ENCODE data around the gene HNF1A. TPM values are rescaled to one million over a fixed set of nuclear protein-coding genes. Genes with fewer than 3 reads are reported as not detected.

HNF1A gene
- total RNA-seq (not detected), total RNA-seq (0 to 0.09 (median 0) reads per million in 29 experiments)
- not detected for total RNA-seq (2013)

DNA sequence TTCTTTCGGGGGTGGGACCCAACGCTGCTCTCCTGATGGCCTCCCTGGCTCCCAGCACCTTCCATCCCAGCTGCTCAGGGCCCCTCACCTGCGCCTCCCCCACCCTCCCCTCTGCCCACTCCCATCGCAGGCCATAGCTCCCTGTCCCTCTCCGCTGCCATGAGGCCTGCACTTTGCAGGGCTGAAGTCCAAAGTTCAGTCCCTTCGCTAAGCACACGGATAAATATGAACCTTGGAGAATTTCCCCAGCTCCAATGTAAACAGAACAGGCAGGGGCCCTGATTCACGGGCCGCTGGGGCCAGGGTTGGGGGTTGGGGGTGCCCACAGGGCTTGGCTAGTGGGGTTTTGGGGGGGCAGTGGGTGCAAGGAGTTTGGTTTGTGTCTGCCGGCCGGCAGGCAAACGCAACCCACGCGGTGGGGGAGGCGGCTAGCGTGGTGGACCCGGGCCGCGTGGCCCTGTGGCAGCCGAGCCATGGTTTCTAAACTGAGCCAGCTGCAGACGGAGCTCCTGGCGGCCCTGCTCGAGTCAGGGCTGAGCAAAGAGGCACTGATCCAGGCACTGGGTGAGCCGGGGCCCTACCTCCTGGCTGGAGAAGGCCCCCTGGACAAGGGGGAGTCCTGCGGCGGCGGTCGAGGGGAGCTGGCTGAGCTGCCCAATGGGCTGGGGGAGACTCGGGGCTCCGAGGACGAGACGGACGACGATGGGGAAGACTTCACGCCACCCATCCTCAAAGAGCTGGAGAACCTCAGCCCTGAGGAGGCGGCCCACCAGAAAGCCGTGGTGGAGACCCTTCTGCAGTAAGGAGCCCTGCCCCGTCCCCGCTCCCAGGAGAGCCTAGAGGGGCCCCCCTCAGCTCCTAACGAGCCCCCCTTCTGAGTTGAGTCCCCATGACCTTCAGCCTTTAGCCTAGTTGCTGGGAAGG lies at the start of gene HNF1A:
TSS of gene HNF1A (plus strand) at position 248 of the 924 bp plus-strand sequence. CDS start at position 474, 226 bp downstream.
- ChIA-PET CTCF (interaction anchor here (0.5 to 0.6 kb wide), 2 partner anchors 326 to 328 kb away, joined by 3 read pairs; no protein-coding TSS in a partner anchor), POLR2A (no interaction called here)
- no peak for DNase-seq
- Histone ChIP-seq H3K36me3 (ENCODE audit: control insufficient read depth in 2 of 2, extremely low read depth in 1 of 2, insufficient read depth in 1 of 2, low read length in 1 of 2) (no peaks in the 10 kb centered on the region), H3K27me3 (replicated peaks in 1 of 2; ENCODE audit: control insufficient read depth in 2 of 2, extremely low read depth in 1 of 2, insufficient read depth in 2 of 2, low read length in 1 of 2) (peaks cover 0 to 11% of the 10 kb centered on the region in 2 experiments), H3K9me3 (no peaks in the 10 kb centered on the region), H3K27ac (ENCODE audit: low read length) (no peak within 1 kb of the TSS), H3K4me3 (ENCODE audit: control insufficient read depth in 1 of 2, extremely low read depth in 1 of 2, low read length in 1 of 2) (no peak within 1 kb of the TSS), H3K4me1 (ENCODE audit: control insufficient read depth in 1 of 2, extremely low read depth in 1 of 2, insufficient read depth in 2 of 2, low read length in 2 of 2) (no peaks in the 10 kb centered on the region)
- 90% methylated on average over 24 of the region's 40 CpGs for WGBS (ENCODE audit: insufficient coverage)
- ATAC-seq (replicated peaks in 1 of 4) = no peak
- H3K36me3 Mint-ChIP-seq = no peaks in the 10 kb centered on the region
- H3K4me3 Mint-ChIP-seq = no peak within 1 kb of the TSS
- H3K27me3 Mint-ChIP-seq = no peaks in the 10 kb centered on the region
- H3K4me1 Mint-ChIP-seq = no peaks in the 10 kb centered on the region
- no peak within 1 kb of the TSS for H3K27ac Mint-ChIP-seq
- no peaks in the 10 kb centered on the region for H3K9me3 Mint-ChIP-seq

GRCh38 chr12:120928864-120929652 lies 49.3 kb upstream of the HNF1A start:
- CTCF ChIA-PET = no interaction called here
- WGBS (ENCODE audit: insufficient coverage) = 86% methylated on average over 8 of the region's 13 CpGs

DNA sequence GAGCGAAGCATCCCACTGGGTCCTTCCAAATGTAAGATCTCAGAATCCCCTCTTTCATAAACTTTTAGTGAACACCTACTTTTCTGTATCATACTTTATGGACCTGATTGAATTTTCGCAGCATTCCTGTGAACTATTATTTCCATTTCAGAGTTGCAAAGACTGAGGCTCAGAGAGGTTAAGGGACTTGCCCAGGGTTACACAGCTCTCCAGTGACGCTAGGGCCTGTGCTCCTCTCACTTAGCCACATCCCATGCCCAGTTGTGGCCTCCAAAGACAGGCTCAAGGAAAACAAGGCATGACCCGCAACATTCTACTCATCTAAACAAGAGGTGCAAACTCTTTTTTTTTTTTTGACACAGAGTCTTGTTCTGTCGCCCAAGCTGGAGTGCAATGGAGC lies 48.3 kb upstream of the HNF1A start:
- Mint-ChIP-seq H3K27me3 (no peaks in the 10 kb centered on the region), H3K9me3 (no peaks in the 10 kb centered on the region), H3K36me3 (no peaks in the 10 kb centered on the region), H3K27ac (no peak overlapping the region), H3K4me1 (no peaks in the 10 kb centered on the region), H3K4me3 (no peak overlapping the region)
- Histone ChIP-seq H3K27me3 (replicated peaks in 1 of 2; ENCODE audit: control insufficient read depth in 2 of 2, extremely low read depth in 1 of 2, insufficient read depth in 2 of 2, low read length in 1 of 2) (no peaks in the 10 kb centered on the region), H3K36me3 (ENCODE audit: control insufficient read depth in 2 of 2, extremely low read depth in 1 of 2, insufficient read depth in 1 of 2, low read length in 1 of 2) (no peaks in the 10 kb centered on the region), H3K27ac (ENCODE audit: low read length) (no peak overlapping the region), H3K4me1 (ENCODE audit: control insufficient read depth in 1 of 2, extremely low read depth in 1 of 2, insufficient read depth in 2 of 2, low read length in 2 of 2) (no peaks in the 10 kb centered on the region), H3K9me3 (no peaks in the 10 kb centered on the region), H3K4me3 (ENCODE audit: control insufficient read depth in 1 of 2, extremely low read depth in 1 of 2, low read length in 1 of 2) (no peak overlapping the region)
- ChIA-PET CTCF (interaction anchor here in 1 of 2 donors (0.6 kb wide), 1 partner anchor 10 kb away, joined by 5 read pairs; no protein-coding TSS in a partner anchor), POLR2A (no interaction called here)
- WGBS (ENCODE audit: insufficient coverage) = 92% methylated on average over 2 of the region's 5 CpGs
- ATAC-seq (replicated peaks in 1 of 4) (no peak), DNase-seq (no peak)

More at GRCh38 chr12:120928864-120929652, 49.3 kb upstream of the HNF1A start:
- Mint-ChIP-seq H3K9me3 (no peaks in the 10 kb centered on the region), H3K36me3 (no peaks in the 10 kb centered on the region), H3K4me1 (no peaks in the 10 kb centered on the region), H3K4me3 (no peak overlapping the region), H3K27ac (no peak overlapping the region), H3K27me3 (no peaks in the 10 kb centered on the region)
- H3K27me3 ChIP-seq (replicated peaks in 1 of 2; ENCODE audit: control insufficient read depth in 2 of 2, extremely low read depth in 1 of 2, insufficient read depth in 2 of 2, low read length in 1 of 2) = no peaks in the 10 kb centered on the region
- no peaks in the 10 kb centered on the region for H3K9me3 ChIP-seq
- no peak overlapping the region for H3K27ac ChIP-seq (ENCODE audit: low read length)
- H3K36me3 ChIP-seq (ENCODE audit: control insufficient read depth in 2 of 2, extremely low read depth in 1 of 2, insufficient read depth in 1 of 2, low read length in 1 of 2) = no peaks in the 10 kb centered on the region
- no peak overlapping the region for H3K4me3 ChIP-seq (ENCODE audit: control insufficient read depth in 1 of 2, extremely low read depth in 1 of 2, low read length in 1 of 2)
- POLR2A ChIA-PET = interaction anchor here in 1 of 2 donors (0.7 kb wide), 1 partner anchor 377 kb away, joined by 3 read pairs; no protein-coding TSS in a partner anchor
- ATAC-seq (replicated peaks in 1 of 4) (no peak), DNase-seq (no peak)
- H3K4me1 ChIP-seq (ENCODE audit: control insufficient read depth in 1 of 2, extremely low read depth in 1 of 2, insufficient read depth in 2 of 2, low read length in 2 of 2) = no peaks in the 10 kb centered on the region

- no peaks in the 10 kb centered on the region for H3K36me3 Mint-ChIP-seq
- Histone ChIP-seq H3K4me1 (ENCODE audit: control insufficient read depth in 1 of 2, extremely low read depth in 1 of 2, insufficient read depth in 2 of 2, low read length in 2 of 2) (no peaks in the 10 kb centered on the region), H3K36me3 (ENCODE audit: control insufficient read depth in 2 of 2, extremely low read depth in 1 of 2, insufficient read depth in 1 of 2, low read length in 1 of 2) (no peaks in the 10 kb centered on the region), H3K4me3 (ENCODE audit: control insufficient read depth in 1 of 2, extremely low read depth in 1 of 2, low read length in 1 of 2) (no peak overlapping the region), H3K9me3 (no peaks in the 10 kb centered on the region), H3K27ac (ENCODE audit: low read length) (no peak overlapping the region), H3K27me3 (replicated peaks in 1 of 2; ENCODE audit: control insufficient read depth in 2 of 2, extremely low read depth in 1 of 2, insufficient read depth in 2 of 2, low read length in 1 of 2) (peaks cover 0 to 2% of the 10 kb centered on the region in 2 experiments)
- ChIA-PET POLR2A (no interaction called here), CTCF (interaction anchor here in 1 of 2 donors (0.7 kb wide), 1 partner anchor 21 kb away, joined by 4 read pairs; no protein-coding TSS in a partner anchor)
- H3K4me1 Mint-ChIP-seq = no peaks in the 10 kb centered on the region
- no peaks in the 10 kb centered on the region for H3K9me3 Mint-ChIP-seq
- no peak for DNase-seq
- H3K27ac Mint-ChIP-seq = no peak overlapping the region
- no peaks in the 10 kb centered on the region for H3K27me3 Mint-ChIP-seq
- no peak for ATAC-seq (replicated peaks in 1 of 4)
- H3K4me3 Mint-ChIP-seq = no peak overlapping the region
- 63% methylated on average over 4 of the region's 7 CpGs for WGBS (ENCODE audit: insufficient coverage)
Observed at GRCh38 chr12:120932058-120932457, 46.3 kb upstream of the HNF1A start.

DNA sequence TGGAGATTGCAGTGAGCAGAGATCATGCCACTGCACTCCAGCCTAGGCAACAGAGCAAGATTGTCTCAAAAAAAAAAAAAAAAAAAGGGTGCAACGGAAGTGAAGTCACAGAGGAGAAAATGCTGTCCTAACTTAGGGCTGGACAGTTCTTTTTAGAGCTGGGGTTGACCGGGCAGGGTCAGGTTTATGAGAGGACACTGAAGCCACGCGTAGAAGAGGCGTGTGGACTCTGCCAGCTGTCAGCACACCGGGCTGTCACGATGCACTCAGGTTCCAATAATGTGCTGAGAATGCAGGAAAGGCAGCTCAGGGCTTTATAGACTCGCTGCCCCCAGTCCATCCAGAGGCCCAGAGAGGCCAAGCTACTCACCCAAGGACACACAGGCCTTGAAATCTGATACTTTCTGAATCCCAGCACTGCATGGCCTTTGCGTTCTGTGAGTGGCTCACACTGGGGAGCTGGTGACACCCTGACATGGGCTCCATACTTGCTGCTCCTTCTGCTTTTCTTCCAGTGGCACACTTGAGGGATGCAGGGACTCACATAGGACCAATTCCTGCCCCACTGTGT lies 45.3 kb upstream of the HNF1A start:
- H3K4me1 ChIP-seq (ENCODE audit: control insufficient read depth in 1 of 2, extremely low read depth in 1 of 2, insufficient read depth in 2 of 2, low read length in 2 of 2) = no peaks in the 10 kb centered on the region
- H3K27ac ChIP-seq (ENCODE audit: low read length) = no peak overlapping the region
- H3K9me3 ChIP-seq = no peaks in the 10 kb centered on the region
- Mint-ChIP-seq H3K9me3 (no peaks in the 10 kb centered on the region), H3K36me3 (no peaks in the 10 kb centered on the region), H3K4me1 (no peaks in the 10 kb centered on the region), H3K4me3 (no peak overlapping the region), H3K27ac (no peak overlapping the region), H3K27me3 (peaks cover 5 to 6% of the 10 kb centered on the region in 2 donors)
- H3K27me3 ChIP-seq (replicated peaks in 1 of 2; ENCODE audit: control insufficient read depth in 2 of 2, extremely low read depth in 1 of 2, insufficient read depth in 2 of 2, low read length in 1 of 2) = peaks cover 0 to 9% of the 10 kb centered on the region in 2 experiments
- ChIA-PET CTCF (interaction anchor here in 1 of 2 donors (0.7 kb wide), 1 partner anchor 22 kb away, joined by 4 read pairs; no protein-coding TSS in a partner anchor), POLR2A (no interaction called here)
- no peak for DNase-seq
- no peak for ATAC-seq (replicated peaks in 1 of 4)
- H3K4me3 ChIP-seq (ENCODE audit: control insufficient read depth in 1 of 2, extremely low read depth in 1 of 2, low read length in 1 of 2) = no peak overlapping the region
- no peaks in the 10 kb centered on the region for H3K36me3 ChIP-seq (ENCODE audit: control insufficient read depth in 2 of 2, extremely low read depth in 1 of 2, insufficient read depth in 1 of 2, low read length in 1 of 2)
- WGBS (ENCODE audit: insufficient coverage) = 80% methylated on average over 7 of the region's 9 CpGs

DNA sequence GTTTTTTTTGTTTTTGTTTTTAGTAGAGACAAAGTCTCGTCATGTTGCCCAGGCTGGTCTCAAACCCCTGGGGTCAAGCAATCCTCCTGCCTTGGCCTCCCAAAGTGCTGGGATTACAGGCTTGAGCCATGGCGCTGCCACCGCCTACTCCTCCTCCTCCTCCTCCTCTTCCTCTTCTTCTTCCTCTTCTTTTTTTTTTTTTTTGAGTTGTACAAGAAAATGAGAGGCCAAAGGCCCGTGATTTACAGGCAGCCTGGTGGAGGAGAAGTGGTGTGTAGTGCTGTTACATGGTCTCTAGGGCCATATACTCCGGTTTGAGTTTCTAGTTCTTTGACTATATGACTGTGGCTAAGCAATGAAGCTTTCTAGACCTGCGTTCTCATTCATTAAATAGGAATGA lies 44.6 kb upstream of the HNF1A start:
- H3K27ac Mint-ChIP-seq = no peak overlapping the region
- Histone ChIP-seq H3K4me3 (ENCODE audit: control insufficient read depth in 1 of 2, extremely low read depth in 1 of 2, low read length in 1 of 2) (no peak overlapping the region), H3K4me1 (ENCODE audit: control insufficient read depth in 1 of 2, extremely low read depth in 1 of 2, insufficient read depth in 2 of 2, low read length in 2 of 2) (no peaks in the 10 kb centered on the region), H3K27ac (ENCODE audit: low read length) (no peak overlapping the region), H3K9me3 (no peaks in the 10 kb centered on the region), H3K36me3 (ENCODE audit: control insufficient read depth in 2 of 2, extremely low read depth in 1 of 2, insufficient read depth in 1 of 2, low read length in 1 of 2) (no peaks in the 10 kb centered on the region), H3K27me3 (replicated peaks in 1 of 2; ENCODE audit: control insufficient read depth in 2 of 2, extremely low read depth in 1 of 2, insufficient read depth in 2 of 2, low read length in 1 of 2) (peaks cover 0 to 15% of the 10 kb centered on the region in 2 experiments)
- ChIA-PET POLR2A (no interaction called here), CTCF (no interaction called here)
- H3K36me3 Mint-ChIP-seq = no peaks in the 10 kb centered on the region
- H3K9me3 Mint-ChIP-seq = no peaks in the 10 kb centered on the region
- ATAC-seq (replicated peaks in 1 of 4) (no peak), DNase-seq (no peak)
- H3K27me3 Mint-ChIP-seq = peaks cover 5 to 8% of the 10 kb centered on the region in 2 donors
- no peaks in the 10 kb centered on the region for H3K4me1 Mint-ChIP-seq
- H3K4me3 Mint-ChIP-seq = no peak overlapping the region
- no CpG with 5 or more reads among the region's 6 CpGs for WGBS (ENCODE audit: insufficient coverage)
